PC-3 (cell line): ENCODE data around the gene VGF.

Source experiments
- CTCF ChIP-seq: fragments of 300-600 bp; sonication (generic); conservative IDR thresholded peaks from 2 replicates; pipeline ENCODE4 v1.5.1; 2017; ENCODE audit warnings: antibody characterized with exemption, low read depth, mild to moderate bottlenecking, low read length
- EZH2 ChIP-seq: fragments of 300-600 bp; sonication (generic); IDR thresholded peaks from one replicate; pipeline ENCODE4 v1.6.1; 2017; ENCODE audit warnings: antibody characterized with exemption, mild to moderate bottlenecking, low read length; ENCODE audit not compliant: unreplicated experiment
- EZH2phosphoT487 ChIP-seq: fragments of 300-600 bp; sonication (generic); IDR thresholded peaks from 2 replicates; pipeline ENCODE4 v1.6.1; 2018; ENCODE audit warnings: mild to moderate bottlenecking, antibody characterized with exemption, low read length, borderline replicate concordance

GRCh38 chr7:101129603-101130117, 35.7 kb downstream of the VGF start:
- TF ChIP-seq CTCF = no peak
- no peak for TF ChIP-seq EZH2
- TF ChIP-seq EZH2phosphoT487 = no peak
